Thymus (tissue), 14 donors: ENCODE measurements around the gene GTF3C4. TPM values are rescaled to one million over a fixed set of nuclear protein-coding genes. Genes with fewer than 3 reads are reported as not detected.

Source experiments
- DNase-seq, 9 donors: peaks; one replicate each; pipeline ENCODE4 v3.0.0-alpha.2; 2013; ENCODE audit warnings: low spot score in 9 of 9, low read depth in 6 of 9, missing footprints in 1 of 9
- H3K27ac ChIP-seq, 2 donors: one replicate each; pipeline ENCODE4 v1.5.1; 2013; ENCODE audit warnings: control low read depth in 1 of 2, low read depth in 1 of 2, low read length in 1 of 2, mild to moderate bottlenecking in 1 of 2, moderate library complexity in 1 of 2
- H3K27me3 ChIP-seq, 2 donors: one replicate each; pipeline ENCODE4 v1.5.1; 2013; ENCODE audit warnings: low read length in 1 of 2; ENCODE audit not compliant: control insufficient read depth in 2 of 2, insufficient read depth in 1 of 2
- H3K36me3 ChIP-seq, 2 donors: one replicate each; pipeline ENCODE4 v1.5.1; 2013; ENCODE audit warnings: low read length in 1 of 2, mild to moderate bottlenecking in 1 of 2, moderate library complexity in 1 of 2; ENCODE audit not compliant: control insufficient read depth in 2 of 2, insufficient read depth in 2 of 2
- H3K4me1 ChIP-seq, 2 donors: one replicate each; pipeline ENCODE4 v1.5.1; 2013; ENCODE audit warnings: low read length in 2 of 2; ENCODE audit not compliant: control insufficient read depth in 2 of 2, insufficient read depth in 2 of 2
- H3K4me3 ChIP-seq, 2 donors: one replicate each; pipeline ENCODE4 v1.5.1; 2013; ENCODE audit warnings: low read length in 2 of 2, control low read depth in 1 of 2, mild to moderate bottlenecking in 1 of 2
- H3K9me3 ChIP-seq, 2 donors: one replicate each; pipeline ENCODE4 v1.5.1; 2013; ENCODE audit warnings: low read length in 1 of 2, mild to moderate bottlenecking in 1 of 2; ENCODE audit not compliant: control insufficient read depth in 2 of 2, insufficient read depth in 1 of 2
- WGBS: extraction: QIAGEN DNeasy Blood & Tissue Kit; methylation state at CpG from one replicate; pipeline ENCODE4 v1.1.7; 2013; 5-methylcytosine and 5-hydroxymethylcytosine counted together
- long read RNA-seq, 10 donors: transcript quantifications; one replicate each; lab custom pipeline, GENCODE V29; 2026
- polyA plus RNA-seq: library from polyadenylated mRNA; stranded (reverse); fragments of 200-250 nt; gene quantifications from one replicate; pipeline ENCODE4 v1.2.3, GENCODE V29; 2013
- total RNA-seq: library from RNA; stranded (reverse); fragments of 120-200 nt; gene quantifications from one replicate; pipeline ENCODE4 v1.2.4, GENCODE V29; 2013
- donor health status: healthy.

GTF3C4 gene
- total RNA-seq (9.2 TPM), polyA plus RNA-seq (4.7 TPM)
- long read RNA-seq, donor 1: 0 reads
- long read RNA-seq, donor 2: 0 reads
- long read RNA-seq, donor 3, full-length matches to known transcripts: 3 of 26 reads
- long read RNA-seq, donor 3, partial matches to known transcripts: 23 of 26 reads
- long read RNA-seq, donor 3, other reads (novel, unspliced or antisense): 0 of 26 reads
- long read RNA-seq, donor 4: 0 reads
- long read RNA-seq, donor 5, full-length matches to known transcripts: 3 of 3 reads
- long read RNA-seq, donor 5, partial matches to known transcripts: 0 of 3 reads
- long read RNA-seq, donor 5, other reads (novel, unspliced or antisense): 0 of 3 reads
- long read RNA-seq, donor 6, full-length matches to known transcripts: 3 of 9 reads
- long read RNA-seq, donor 6, partial matches to known transcripts: 6 of 9 reads
- long read RNA-seq, donor 6, other reads (novel, unspliced or antisense): 0 of 9 reads
- long read RNA-seq, donor 7, full-length matches to known transcripts: 3 of 3 reads
- long read RNA-seq, donor 7, partial matches to known transcripts: 0 of 3 reads
- long read RNA-seq, donor 7, other reads (novel, unspliced or antisense): 0 of 3 reads
- long read RNA-seq, donor 8: 0 reads
- long read RNA-seq, donor 9, full-length matches to known transcripts: 3 of 8 reads
- long read RNA-seq, donor 9, partial matches to known transcripts: 5 of 8 reads
- long read RNA-seq, donor 9, other reads (novel, unspliced or antisense): 0 of 8 reads
- long read RNA-seq, donor 10, full-length matches to known transcripts: 3 of 3 reads
- long read RNA-seq, donor 10, partial matches to known transcripts: 0 of 3 reads
- long read RNA-seq, donor 10, other reads (novel, unspliced or antisense): 0 of 3 reads

GRCh38 chr9:132670457-132671391 is at the start of gene GTF3C4:
TSS of gene GTF3C4 (plus strand) at chr9:132670464. CDS start at chr9:132670599, 135 bp downstream.
- peak in 6 of 9 donors; percentile 12 to 47 (median 26) for DNase-seq

GRCh38 chr9:132622159-132622558 is 48.1 kb upstream of the GTF3C4 start:
- no peaks in the 10 kb centered on the region for H3K9me3 ChIP-seq
- H3K4me1 ChIP-seq: no peaks in the 10 kb centered on the region
- peaks cover 11 to 27% of the 10 kb centered on the region in 2 donors for H3K36me3 ChIP-seq
- DNase-seq: no peak
- H3K4me3 ChIP-seq: no peak overlapping the region
- no peaks in the 10 kb centered on the region for H3K27me3 ChIP-seq
- H3K27ac ChIP-seq: no peak overlapping the region
- 93% methylated on average over 5 of the region's 5 CpGs for WGBS

More at GRCh38 chr9:132670457-132671391, at the start of gene GTF3C4:
- Histone ChIP-seq H3K27ac (peak within 1 kb of the TSS; percentile 84 to 93), H3K27me3 (no peaks in the 10 kb centered on the region), H3K4me1 (peaks cover 15 to 18% of the 10 kb centered on the region in 2 donors), H3K4me3 (peak within 1 kb of the TSS; percentile 60 to 87), H3K9me3 (peaks cover 0 to 3% of the 10 kb centered on the region in 2 donors), H3K36me3 (peaks cover 0 to 2% of the 10 kb centered on the region in 2 donors)
- under 1% methylated on average over 82 of the region's 82 CpGs for WGBS

GRCh38 chr9:132626285-132626684 is 44.0 kb upstream of the GTF3C4 start:
- Histone ChIP-seq H3K4me3 (no peak overlapping the region), H3K27me3 (no peaks in the 10 kb centered on the region), H3K4me1 (no peaks in the 10 kb centered on the region), H3K27ac (no peak overlapping the region), H3K36me3 (peaks cover 29 to 32% of the 10 kb centered on the region in 2 donors), H3K9me3 (no peaks in the 10 kb centered on the region)
- 95% methylated on average over 5 of the region's 5 CpGs for WGBS
- DNase-seq: no peak

GRCh38 chr9:132627106-132627505 is 43.2 kb upstream of the GTF3C4 start:
- no peaks in the 10 kb centered on the region for H3K4me1 ChIP-seq
- peaks cover 29 to 34% of the 10 kb centered on the region in 2 donors for H3K36me3 ChIP-seq
- no peaks in the 10 kb centered on the region for H3K27me3 ChIP-seq
- no peak for DNase-seq
- WGBS: 95% methylated on average over 7 of the region's 7 CpGs
- no peak overlapping the region for H3K4me3 ChIP-seq
- H3K9me3 ChIP-seq: no peaks in the 10 kb centered on the region
- H3K27ac ChIP-seq: no peak overlapping the region

- Histone ChIP-seq H3K9me3 (no peaks in the 10 kb centered on the region), H3K27me3 (no peaks in the 10 kb centered on the region), H3K4me3 (no peak overlapping the region), H3K27ac (no peak overlapping the region), H3K36me3 (peaks cover 29 to 34% of the 10 kb centered on the region in 2 donors), H3K4me1 (no peaks in the 10 kb centered on the region)
- WGBS: 98% methylated on average over 11 of the region's 11 CpGs
- no peak for DNase-seq
Observed at GRCh38 chr9:132627594-132627993, 42.7 kb upstream of the GTF3C4 start.

- H3K4me1 ChIP-seq: no peaks in the 10 kb centered on the region
- H3K27ac ChIP-seq: no peak overlapping the region
- H3K4me3 ChIP-seq: no peak overlapping the region
- peaks cover 22 to 34% of the 10 kb centered on the region in 2 donors for H3K36me3 ChIP-seq
- DNase-seq: no peak
- H3K9me3 ChIP-seq: no peaks in the 10 kb centered on the region
- H3K27me3 ChIP-seq: no peaks in the 10 kb centered on the region
- 97% methylated on average over 8 of the region's 8 CpGs for WGBS
Observed at GRCh38 chr9:132628746-132629145, 41.5 kb upstream of the GTF3C4 start.

GRCh38 chr9:132630116-132630515 is 40.1 kb upstream of the GTF3C4 start:
- H3K9me3 ChIP-seq: no peaks in the 10 kb centered on the region
- 95% methylated on average over 9 of the region's 9 CpGs for WGBS
- DNase-seq: no peak
- H3K27me3 ChIP-seq: no peaks in the 10 kb centered on the region
- H3K27ac ChIP-seq: peak overlapping the region in 1 of 2 donors; percentile 15
- no peaks in the 10 kb centered on the region for H3K4me1 ChIP-seq
- H3K36me3 ChIP-seq: peaks cover 25 to 34% of the 10 kb centered on the region in 2 donors
- no peak overlapping the region for H3K4me3 ChIP-seq

- DNase-seq: no peak
- 91% methylated on average over 3 of the region's 3 CpGs for WGBS
Observed at GRCh38 chr9:132630811-132631210, 39.5 kb upstream of the GTF3C4 start.

More at GRCh38 chr9:132630811-132631210, 39.5 kb upstream of the GTF3C4 start:
- no peak overlapping the region for H3K4me3 ChIP-seq
- H3K27ac ChIP-seq: peak overlapping the region; percentile 11 to 45
- H3K4me1 ChIP-seq: no peaks in the 10 kb centered on the region
- H3K27me3 ChIP-seq: no peaks in the 10 kb centered on the region
- peaks cover 25 to 34% of the 10 kb centered on the region in 2 donors for H3K36me3 ChIP-seq
- no peaks in the 10 kb centered on the region for H3K9me3 ChIP-seq
